H9 (cell line): ENCODE measurements around the gene ATF7. TPM values are rescaled to one million over a fixed set of nuclear protein-coding genes. Genes with fewer than 3 reads are reported as not detected.

Experiments used
- DNase-seq: peaks from one replicate; pipeline ENCODE4 v3.0.0-alpha.2; 2017
- H2AFZ ChIP-seq: one replicate; pipeline ENCODE4 v1.6.1; 2013; ENCODE audit warnings: mild to moderate bottlenecking, low read length, control low read depth, moderate library complexity
- H2AK5ac ChIP-seq: 2 replicates; pipeline ENCODE4 v1.6.1; 2013; ENCODE audit warnings: low read length, control low read depth, mixed read lengths; ENCODE audit not compliant: insufficient read length
- H2BK120ac ChIP-seq: one replicate; pipeline ENCODE4 v1.6.1; 2013; ENCODE audit warnings: low read depth, mild to moderate bottlenecking, low read length, control low read depth, inconsistent platforms; ENCODE audit not compliant: poor library complexity, severe bottlenecking
- H2BK12ac ChIP-seq: 2 replicates; pipeline ENCODE4 v1.6.1; 2013; ENCODE audit warnings: low read length, control low read depth, mixed read lengths, low read depth; ENCODE audit not compliant: insufficient read length
- H2BK15ac ChIP-seq: 2 replicates; pipeline ENCODE4 v1.6.1; 2013; ENCODE audit warnings: low read depth, low read length, control low read depth
- H2BK20ac ChIP-seq: one replicate; pipeline ENCODE4 v1.6.1; 2013; ENCODE audit warnings: low read depth, mild to moderate bottlenecking, low read length, control low read depth, inconsistent platforms; ENCODE audit not compliant: poor library complexity, severe bottlenecking
- H2BK5ac ChIP-seq: 2 replicates; pipeline ENCODE4 v1.6.1; 2013; ENCODE audit warnings: low read length, control low read depth, mixed read lengths; ENCODE audit not compliant: insufficient read length
- H3K14ac ChIP-seq: 2 replicates; pipeline ENCODE4 v1.6.1; 2013; ENCODE audit warnings: low read length, control low read depth; ENCODE audit not compliant: insufficient read depth
- H3K18ac ChIP-seq: 2 replicates; pipeline ENCODE4 v1.6.1; 2013; ENCODE audit warnings: low read depth, mild to moderate bottlenecking, mixed read lengths, low read length, control low read depth; ENCODE audit not compliant: insufficient read length
- H3K23ac ChIP-seq: 2 replicates; pipeline ENCODE4 v1.6.1; 2013; ENCODE audit warnings: low read length, control low read depth, mixed read lengths, low read depth; ENCODE audit not compliant: insufficient read length
- H3K23me2 ChIP-seq: 2 replicates; pipeline ENCODE4 v1.6.1; 2013; ENCODE audit warnings: low read depth, mild to moderate bottlenecking, mixed read lengths, low read length, control low read depth; ENCODE audit not compliant: insufficient read length, poor library complexity, severe bottlenecking
- H3K27ac ChIP-seq: 2 replicates; pipeline ENCODE4 v1.5.1; 2013; ENCODE audit warnings: low read length, control low read depth, mixed read lengths, low read depth; ENCODE audit not compliant: insufficient read length
- H3K27me3 ChIP-seq: 2 replicates; pipeline ENCODE4 v1.6.1; 2013; ENCODE audit warnings: low read length, control low read depth, inconsistent platforms; ENCODE audit not compliant: insufficient read depth
- H3K4ac ChIP-seq: 2 replicates; pipeline ENCODE4 v1.6.1; 2013; ENCODE audit warnings: low read depth, mild to moderate bottlenecking, control low read depth, inconsistent platforms, low read length, moderate library complexity
- H3K4me1 ChIP-seq: 2 replicates; pipeline ENCODE4 v1.6.1; 2013; ENCODE audit warnings: low read length, control low read depth, inconsistent platforms; ENCODE audit not compliant: insufficient read depth
- H3K4me2 ChIP-seq: 2 replicates; pipeline ENCODE4 v1.6.1; 2013; ENCODE audit warnings: low read length, control low read depth, mixed read lengths; ENCODE audit not compliant: insufficient read length, insufficient read depth
- H3K56ac ChIP-seq: 2 replicates; pipeline ENCODE4 v1.6.1; 2013; ENCODE audit warnings: low read depth, mild to moderate bottlenecking, mixed read lengths, low read length, control low read depth; ENCODE audit not compliant: insufficient read length
- H3K79me1 ChIP-seq: 2 replicates; pipeline ENCODE4 v1.6.1; 2013; ENCODE audit warnings: low read depth, mild to moderate bottlenecking, moderate library complexity, low read length, control low read depth, inconsistent platforms; ENCODE audit not compliant: insufficient read depth, poor library complexity, severe bottlenecking
- H3K79me2 ChIP-seq: 2 replicates; pipeline ENCODE4 v1.6.1; 2013; ENCODE audit warnings: low read length, control low read depth, inconsistent platforms; ENCODE audit not compliant: insufficient read depth
- H3K9ac ChIP-seq: 2 replicates; pipeline ENCODE4 v1.6.1; 2013; ENCODE audit warnings: low read length, control low read depth, mixed read lengths; ENCODE audit not compliant: insufficient read length; ENCODE audit errors: extremely low read depth
- H3K9me3 ChIP-seq: one replicate; pipeline ENCODE4 v1.6.1; 2013; ENCODE audit warnings: low read depth, low read length, inconsistent platforms; ENCODE audit not compliant: control insufficient read depth
- H3T11ph ChIP-seq: one replicate; pipeline ENCODE4 v1.6.1; 2013; ENCODE audit warnings: mild to moderate bottlenecking, low read length, control low read depth, inconsistent platforms
- H4K20me1 ChIP-seq: one replicate; pipeline ENCODE4 v1.6.1; 2013; ENCODE audit not compliant: control insufficient read depth, insufficient read length, insufficient read depth
- H4K5ac ChIP-seq: 2 replicates; pipeline ENCODE4 v1.6.1; 2013; ENCODE audit warnings: low read depth, mild to moderate bottlenecking, mixed read lengths, low read length, control low read depth; ENCODE audit not compliant: insufficient read length
- H4K8ac ChIP-seq: replicated peaks from 2 replicates; pipeline ENCODE4 v1.6.1; 2013; ENCODE audit warnings: low read length, control low read depth, mixed read lengths, low read depth; ENCODE audit not compliant: insufficient read length
- H4K91ac ChIP-seq: 2 replicates; pipeline ENCODE4 v1.6.1; 2013; ENCODE audit warnings: low read depth, mild to moderate bottlenecking, moderate library complexity, mixed read lengths, low read length, control low read depth; ENCODE audit not compliant: insufficient read length
- H3K27ac Mint-ChIP-seq, 3 experiments: 2 replicates in 2 of 3; 3 replicates in 1 of 3; pipeline ENCODE4 v1.8.0; 2020 to 2021; ENCODE audit warnings: mixed read lengths in 3 of 3, mild to moderate bottlenecking in 1 of 3, moderate library complexity in 1 of 3
- H3K27me3 Mint-ChIP-seq: 2 replicates; pipeline ENCODE4 v1.8.0; 2021; ENCODE audit warnings: low read depth, mild to moderate bottlenecking, moderate library complexity, mixed read lengths
- H3K36me3 Mint-ChIP-seq, 3 experiments: 2 replicates in 2 of 3; 3 replicates in 1 of 3; pipeline ENCODE4 v1.8.0; 2020 to 2021; ENCODE audit warnings: low read depth in 3 of 3, mixed read lengths in 3 of 3; ENCODE audit not compliant: insufficient read depth in 1 of 3
- H3K4me1 Mint-ChIP-seq, 2 experiments: 2 replicates each; pipeline ENCODE4 v1.8.0; 2020; ENCODE audit warnings: mixed read lengths in 2 of 2
- H3K4me3 Mint-ChIP-seq, 2 experiments: 2 replicates in 1 of 2; 3 replicates in 1 of 2; pipeline ENCODE4 v1.8.0; 2020 to 2021; ENCODE audit warnings: mild to moderate bottlenecking in 2 of 2, mixed read lengths in 2 of 2, moderate library complexity in 1 of 2
- H3K9me3 Mint-ChIP-seq, 2 experiments: 2 replicates in 1 of 2; 3 replicates in 1 of 2; pipeline ENCODE4 v1.8.0; 2020; ENCODE audit warnings: mild to moderate bottlenecking in 2 of 2, mixed read lengths in 2 of 2, moderate library complexity in 1 of 2
- WGBS: extraction: QIAGEN DNeasy Blood & Tissue Kit; methylation state at CpG from one replicate; pipeline ENCODE4 v1.1.7; 2013; ENCODE audit warnings: missing lambda C conversion rate, low lambda C conversion rate, mixed read lengths; ENCODE audit not compliant: insufficient read length; ENCODE audit errors: extremely low coverage; 5-methylcytosine and 5-hydroxymethylcytosine counted together
- total RNA-seq: library from RNA; stranded (reverse); gene quantifications from 2 replicates; pipeline ENCODE4 v1.2.1, GENCODE V29; 2021
- TF ChIP-seq, protein P1 (sequence below): fragments of 200-600 bp; sonication (generic); conservative IDR thresholded peaks from 3 replicates; pipeline ENCODE4 v1.8.0; 2021; ENCODE audit warnings: antibody characterized with exemption, mild to moderate bottlenecking

ATF7 gene
- total RNA-seq, 1 experiment from 2014 or later, result 17.7 TPM

DNA sequence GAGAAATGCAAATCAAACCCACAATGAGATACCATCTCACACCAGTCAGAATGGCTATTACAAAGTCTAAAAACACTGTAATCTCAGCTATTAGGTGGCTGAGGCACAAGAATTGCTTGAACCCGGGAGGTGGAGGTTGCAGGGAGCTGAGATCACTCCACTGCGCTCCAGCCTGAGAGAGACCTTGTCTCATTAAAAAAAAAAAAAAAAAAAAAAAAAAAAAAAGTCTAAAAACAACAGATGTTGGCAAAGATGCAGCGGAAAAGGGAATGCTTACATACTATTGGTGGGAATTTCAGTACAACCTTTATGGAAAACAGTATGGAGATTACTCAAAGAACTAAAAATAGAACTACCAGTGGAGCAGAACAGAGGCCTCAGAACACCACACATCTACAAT is 19.0 kb upstream of the ATF7 start:
- Histone ChIP-seq H3K14ac (no peak overlapping the region), H3K18ac (no peak overlapping the region), H3K4me1 (no peaks in the 10 kb centered on the region), H3K4me2 (no peak overlapping the region), H4K5ac (no peak overlapping the region), H2BK12ac (no peak overlapping the region), H2BK15ac (no peak overlapping the region), H3K9ac (no peak overlapping the region), H2AK5ac (no peak overlapping the region), H3K9me3 (no peaks in the 10 kb centered on the region), H3K23ac (no peak overlapping the region), H2BK20ac (no peak overlapping the region), H3K79me2 (no peaks in the 10 kb centered on the region), H4K8ac (no peak overlapping the region), H2BK5ac (no peak overlapping the region), H3K27ac (no peak overlapping the region), H3K4ac (no peak overlapping the region), H4K20me1 (no peaks in the 10 kb centered on the region), H3T11ph (no peak overlapping the region), H3K27me3 (no peaks in the 10 kb centered on the region), H2BK120ac (no peak overlapping the region), H4K91ac (no peak overlapping the region), H3K79me1 (no peaks in the 10 kb centered on the region), H3K23me2 (no peaks in the 10 kb centered on the region), H3K56ac (no peak overlapping the region), H2AFZ (no peak overlapping the region)
- Mint-ChIP-seq H3K27ac (no peak overlapping the region; a peak in 1 of 7 replicates), H3K4me3 (no peak overlapping the region), H3K9me3 (peaks cover 0 to 2% of the 10 kb centered on the region in 2 experiments; a peak in 1 of 5 replicates), H3K27me3 (no peaks in the 10 kb centered on the region), H3K36me3 (no peaks in the 10 kb centered on the region), H3K4me1 (no peaks in the 10 kb centered on the region)
- no peak for DNase-seq
- no CpG with 5 or more reads among the region's 3 CpGs for WGBS
- TF ChIP-seq, protein P1, sequence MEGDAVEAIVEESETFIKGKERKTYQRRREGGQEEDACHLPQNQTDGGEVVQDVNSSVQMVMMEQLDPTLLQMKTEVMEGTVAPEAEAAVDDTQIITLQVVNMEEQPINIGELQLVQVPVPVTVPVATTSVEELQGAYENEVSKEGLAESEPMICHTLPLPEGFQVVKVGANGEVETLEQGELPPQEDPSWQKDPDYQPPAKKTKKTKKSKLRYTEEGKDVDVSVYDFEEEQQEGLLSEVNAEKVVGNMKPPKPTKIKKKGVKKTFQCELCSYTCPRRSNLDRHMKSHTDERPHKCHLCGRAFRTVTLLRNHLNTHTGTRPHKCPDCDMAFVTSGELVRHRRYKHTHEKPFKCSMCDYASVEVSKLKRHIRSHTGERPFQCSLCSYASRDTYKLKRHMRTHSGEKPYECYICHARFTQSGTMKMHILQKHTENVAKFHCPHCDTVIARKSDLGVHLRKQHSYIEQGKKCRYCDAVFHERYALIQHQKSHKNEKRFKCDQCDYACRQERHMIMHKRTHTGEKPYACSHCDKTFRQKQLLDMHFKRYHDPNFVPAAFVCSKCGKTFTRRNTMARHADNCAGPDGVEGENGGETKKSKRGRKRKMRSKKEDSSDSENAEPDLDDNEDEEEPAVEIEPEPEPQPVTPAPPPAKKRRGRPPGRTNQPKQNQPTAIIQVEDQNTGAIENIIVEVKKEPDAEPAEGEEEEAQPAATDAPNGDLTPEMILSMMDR, result no peak
